Coronary artery (tissue), 2 donors: ENCODE measurements around the gene CASQ1.

Experiments used
- DNase-seq: peaks from one replicate; pipeline ENCODE4 v3.0.0-alpha.2; 2017; ENCODE audit warnings: low spot score
- H3K27ac ChIP-seq, 2 donors: fragments of 200-600 bp; sonication (generic); one replicate each; pipeline ENCODE4 v1.5.1; 2016 to 2019
- H3K4me3 ChIP-seq: fragments of 200-600 bp; sonication (generic); 2 replicates; pipeline ENCODE4 v1.5.1; 2016; ENCODE audit warnings: mild to moderate bottlenecking, moderate library complexity
- CTCF ChIP-seq: fragments of 200-600 bp; sonication (generic); IDR thresholded peaks from one replicate; pipeline ENCODE4 v1.5.1; 2019; ENCODE audit warnings: antibody characterized with exemption

CASQ1 gene

DNA sequence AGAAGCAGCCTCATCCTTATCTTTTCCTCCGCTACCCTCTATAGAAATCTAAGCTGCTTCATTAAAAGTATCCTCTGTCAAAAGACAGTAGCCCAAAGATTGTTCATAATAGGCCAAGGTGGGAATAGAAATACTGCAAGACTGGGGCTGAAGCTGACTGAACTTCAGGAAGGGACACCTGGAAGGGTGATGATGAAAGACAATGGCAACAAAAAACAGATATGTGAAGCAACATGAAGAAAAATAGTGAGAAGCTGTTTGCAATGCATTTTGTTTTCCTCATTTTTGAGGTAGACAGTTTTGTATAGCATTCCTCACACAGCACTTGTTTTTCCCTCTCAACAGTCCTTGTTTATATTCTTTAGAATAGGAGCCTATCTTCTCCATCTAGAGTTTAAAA is 55.1 kb downstream of the CASQ1 start:
- no peak for TF ChIP-seq CTCF
- Histone ChIP-seq H3K27ac (no peak overlapping the region), H3K4me3 (no peak overlapping the region)
- no peak for DNase-seq

- no peak overlapping the region for H3K27ac ChIP-seq
- no peak overlapping the region for H3K4me3 ChIP-seq
- TF ChIP-seq CTCF: no peak
- no peak for DNase-seq
Observed at GRCh38 chr1:160247053-160247452, 56.7 kb downstream of the CASQ1 start.

DNA sequence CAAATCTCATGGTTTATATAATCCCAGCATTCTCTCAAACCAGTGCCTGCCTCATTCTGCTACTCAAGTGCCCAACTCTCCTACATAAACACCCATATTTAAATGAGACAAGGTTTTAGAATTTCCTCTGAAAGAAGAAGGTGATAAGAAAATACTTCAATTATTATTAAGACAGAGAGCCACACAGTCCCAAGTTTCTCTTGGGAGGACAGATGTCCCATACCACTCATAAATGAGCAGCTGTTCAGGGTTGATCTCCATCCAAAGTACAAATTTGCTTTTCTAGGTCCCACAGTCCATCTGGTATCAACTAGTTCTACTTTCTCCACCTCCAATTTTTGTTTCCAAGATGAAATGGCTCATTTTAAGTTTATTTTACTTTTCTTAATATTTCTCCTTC is 60.6 kb downstream of the CASQ1 start:
- no peak for TF ChIP-seq CTCF
- Histone ChIP-seq H3K27ac (no peak overlapping the region), H3K4me3 (no peak overlapping the region)
- DNase-seq: no peak
